H1 (cell line): ENCODE measurements around the gene MAP1LC3A. TPM values are rescaled to one million over a fixed set of nuclear protein-coding genes. Genes with fewer than 3 reads are reported as not detected.

Experiments used
- CTCF ChIA-PET: fragments of 300-600 bp; sonication (Branson Sonifier 250); formaldehyde crosslinking; loops from one replicate; lab custom pipeline; 2021; ENCODE audit not compliant: partially characterized antibody; lab: Charles Lee
- POLR2A ChIA-PET: fragments of 300-600 bp; sonication (Branson Sonifier 250); formaldehyde crosslinking; loops from one replicate; lab custom pipeline; 2021; ENCODE audit warnings: inconsistent platforms; ENCODE audit not compliant: partially characterized antibody; lab: Charles Lee
- DNase-seq, 2 experiments: peaks; one replicate each; pipeline versions ENCODE4 v3.0.0 to v3.0.0-alpha.2; 2010 to 2022; ENCODE audit warnings: low spot score in 2 of 2, low read depth in 1 of 2, mixed read lengths in 1 of 2
- FAIRE-seq: peaks from 2 replicates; lab custom pipeline; 2011; peaks lifted over from hg19 to GRCh38; lab: Jason Lieb, UNC
- H2AFZ ChIP-seq: 2 replicates; pipeline ENCODE4 v1.8.1; 2012; ENCODE audit warnings: low read length, inconsistent platforms
- H2AK5ac ChIP-seq: 2 replicates; pipeline ENCODE4 v1.6.1; 2013; ENCODE audit warnings: low read depth, low read length
- H2BK120ac ChIP-seq: replicated peaks from 2 replicates; pipeline ENCODE3; 2013; ENCODE audit warnings: low read depth, low read length, inconsistent platforms
- H2BK12ac ChIP-seq: 2 replicates; pipeline ENCODE4 v1.6.1; 2013; ENCODE audit warnings: low read depth, low read length
- H2BK15ac ChIP-seq: 2 replicates; pipeline ENCODE4 v1.6.1; 2013; ENCODE audit warnings: low read length
- H2BK20ac ChIP-seq: 2 replicates; pipeline ENCODE4 v1.6.1; 2013; ENCODE audit warnings: low read length
- H2BK5ac ChIP-seq: 2 replicates; pipeline ENCODE4 v1.6.1; 2013; ENCODE audit warnings: low read depth, low read length
- H3K14ac ChIP-seq: 2 replicates; pipeline ENCODE4 v1.6.1; 2013; ENCODE audit warnings: inconsistent platforms; ENCODE audit not compliant: insufficient read length
- H3K18ac ChIP-seq: 2 replicates; pipeline ENCODE4 v1.6.1; 2013; ENCODE audit warnings: low read length; ENCODE audit errors: extremely low read depth
- H3K23ac ChIP-seq: 2 replicates; pipeline ENCODE4 v1.6.1; 2013; ENCODE audit warnings: inconsistent platforms; ENCODE audit not compliant: insufficient read length
- H3K23me2 ChIP-seq: 2 replicates; pipeline ENCODE4 v1.6.1; 2013; ENCODE audit warnings: low read depth, low read length
- H3K27ac ChIP-seq: 2 replicates; pipeline ENCODE4 v1.6.1; 2011; ENCODE audit warnings: low read depth, low read length, inconsistent platforms
- H3K27me3 ChIP-seq, 4 experiments: replicated peaks in 1 of 4; 1 replicate in 1 of 4; 2 replicates in 3 of 4; pipeline versions ENCODE4 v1.6.1 to v1.8.1; 2011 to 2013; ENCODE audit warnings: low read length in 3 of 4, mild to moderate bottlenecking in 3 of 4, inconsistent platforms in 2 of 4, mixed read lengths in 2 of 4, moderate library complexity in 1 of 4; ENCODE audit not compliant: control insufficient read depth in 3 of 4, insufficient read depth in 3 of 4; ENCODE audit errors: extremely low read depth in 1 of 4
- H3K36me3 ChIP-seq, 4 experiments: 2 replicates each; pipeline versions ENCODE4 v1.6.1 to v1.8.1; 2011 to 2013; ENCODE audit warnings: mild to moderate bottlenecking in 4 of 4, low read length in 3 of 4, moderate library complexity in 2 of 4, control low read depth in 1 of 4, inconsistent platforms in 1 of 4; ENCODE audit not compliant: insufficient read depth in 4 of 4, control insufficient read depth in 2 of 4
- H3K4ac ChIP-seq: replicated peaks from 2 replicates; pipeline ENCODE3; 2013; ENCODE audit warnings: low read length, low read depth, mixed read lengths, inconsistent platforms; ENCODE audit not compliant: insufficient read length
- H3K4me1 ChIP-seq, 4 experiments: replicated peaks in 1 of 4; 1 replicate in 1 of 4; 2 replicates in 3 of 4; pipeline versions ENCODE4 v1.6.1 to v1.8.1; 2011 to 2013; ENCODE audit warnings: low read length in 3 of 4, inconsistent platforms in 2 of 4, mixed read lengths in 1 of 4; ENCODE audit not compliant: insufficient read depth in 4 of 4, control insufficient read depth in 3 of 4
- H3K4me2 ChIP-seq, 2 experiments: 2 replicates each; pipeline versions ENCODE4 v1.6.1 to v1.8.1; 2011 to 2013; ENCODE audit warnings: low read depth in 2 of 2, low read length in 2 of 2, control low read depth in 1 of 2, inconsistent platforms in 1 of 2, mild to moderate bottlenecking in 1 of 2; ENCODE audit not compliant: insufficient read depth in 1 of 2
- H3K4me3 ChIP-seq, 4 experiments: fragments of 200-600, 300-600 bp in 1 of 4; sonication (generic), shearing (Covaris generic), sonication (Bioruptor Twin) in 1 of 4; 2 replicates each; pipeline versions ENCODE4 v1.5.1 to v1.8.1; 2011 to 2016; ENCODE audit warnings: low read length in 4 of 4, low read depth in 3 of 4, control low read depth in 2 of 4, inconsistent platforms in 2 of 4, mild to moderate bottlenecking in 2 of 4, mixed read lengths in 1 of 4, moderate library complexity in 1 of 4; ENCODE audit not compliant: insufficient read depth in 2 of 4; ENCODE audit errors: extremely low read depth in 1 of 4
- H3K56ac ChIP-seq: replicated peaks from 2 replicates; pipeline ENCODE3; 2013; ENCODE audit warnings: low read depth, mild to moderate bottlenecking, mixed read lengths, low read length, inconsistent platforms; ENCODE audit not compliant: insufficient read length
- H3K79me1 ChIP-seq: 2 replicates; pipeline ENCODE4 v1.6.1; 2013; ENCODE audit warnings: low read depth, low read length, control low read depth
- H3K79me2 ChIP-seq, 2 experiments: 2 replicates each; pipeline versions ENCODE4 v1.6.1 to v1.8.1; 2012 to 2013; ENCODE audit warnings: low read length in 2 of 2, mild to moderate bottlenecking in 2 of 2, inconsistent platforms in 1 of 2; ENCODE audit not compliant: insufficient read depth in 2 of 2, control insufficient read depth in 1 of 2
- H3K9ac ChIP-seq, 4 experiments: replicated peaks in 1 of 4; 1 replicate in 1 of 4; 2 replicates in 3 of 4; pipeline versions ENCODE4 v1.6.1 to v1.8.1; 2011 to 2013; ENCODE audit warnings: low read depth in 3 of 4, low read length in 3 of 4, control low read depth in 2 of 4, mild to moderate bottlenecking in 2 of 4, moderate library complexity in 2 of 4, inconsistent platforms in 1 of 4; ENCODE audit errors: extremely low read depth in 1 of 4
- H3K9me3 ChIP-seq, 2 experiments: 2 replicates each; pipeline versions ENCODE4 v1.6.1 to v1.8.1; 2012 to 2013; ENCODE audit warnings: mild to moderate bottlenecking in 2 of 2, moderate library complexity in 2 of 2, control low read depth in 1 of 2, inconsistent platforms in 1 of 2, low read depth in 1 of 2, low read length in 1 of 2, mixed read lengths in 1 of 2; ENCODE audit not compliant: insufficient read depth in 2 of 2
- H4K20me1 ChIP-seq, 2 experiments: replicated peaks in 1 of 2; 2 replicates each; pipeline versions ENCODE3 to v1.8.1; 2011 to 2013; ENCODE audit warnings: inconsistent platforms in 2 of 2, low read length in 2 of 2, mild to moderate bottlenecking in 1 of 2; ENCODE audit not compliant: insufficient read depth in 2 of 2, control insufficient read depth in 1 of 2
- H4K5ac ChIP-seq: 2 replicates; pipeline ENCODE4 v1.6.1; 2013; ENCODE audit warnings: low read length, low read depth, mixed read lengths, inconsistent platforms; ENCODE audit not compliant: insufficient read length
- H4K8ac ChIP-seq: 2 replicates; pipeline ENCODE4 v1.8.0; 2013; ENCODE audit warnings: mild to moderate bottlenecking, moderate library complexity, low read length, inconsistent platforms; ENCODE audit not compliant: insufficient read depth; ENCODE audit errors: extremely low read depth
- H4K91ac ChIP-seq: replicated peaks from 2 replicates; pipeline ENCODE3; 2013; ENCODE audit warnings: low read length, mixed read lengths, inconsistent platforms; ENCODE audit not compliant: insufficient read length
- CBX5 ChIP-seq: fragments of 300-800, 300-1000 bp; sonication (generic); IDR thresholded peaks from 2 replicates; pipeline ENCODE4 v1.7.1; 2016; ENCODE audit warnings: antibody characterized with exemption, low read length, low read depth
- CHD1 ChIP-seq: IDR thresholded peaks from 2 replicates; pipeline ENCODE4 v1.6.1; 2012; ENCODE audit warnings: low read depth, low read length, improper control_type of control experiment
- CHD2 ChIP-seq: IDR thresholded peaks from 2 replicates; pipeline ENCODE4 v1.6.1; 2012; ENCODE audit warnings: low read length, improper control_type of control experiment
- CREB1 ChIP-seq: IDR thresholded peaks from 2 replicates; pipeline ENCODE4 v1.6.1; 2012; ENCODE audit warnings: inconsistent platforms
- HDAC6 ChIP-seq: IDR thresholded peaks from one replicate; pipeline ENCODE4 v1.7.1; 2012; ENCODE audit warnings: low read depth, mild to moderate bottlenecking, inconsistent platforms, low read length, moderate library complexity
- JUN ChIP-seq: IDR thresholded peaks from 2 replicates; pipeline ENCODE4 v1.6.1; 2011; ENCODE audit warnings: low read depth, mild to moderate bottlenecking, improper control_type of control experiment, low read length
- KDM5A ChIP-seq: fragments of 200-600 bp; IDR thresholded peaks from 2 replicates; pipeline ENCODE4 v1.7.1; 2012; ENCODE audit warnings: mild to moderate bottlenecking, low read length, inconsistent platforms, mixed read lengths
- MAX ChIP-seq: IDR thresholded peaks from 2 replicates; pipeline ENCODE4 v1.6.1; 2012; ENCODE audit warnings: inconsistent platforms
- NANOG ChIP-seq: IDR thresholded peaks from 2 replicates; pipeline ENCODE4 v1.6.1; 2011; ENCODE audit warnings: low read length, low read depth, mild to moderate bottlenecking, inconsistent platforms; ENCODE audit not compliant: insufficient read depth, poor library complexity, severe bottlenecking
- NRF1 ChIP-seq: IDR thresholded peaks from 2 replicates; pipeline ENCODE4 v1.6.1; 2011; ENCODE audit warnings: mild to moderate bottlenecking, low read depth, low read length, improper control_type of control experiment
- POLR2AphosphoS5 ChIP-seq: IDR thresholded peaks from 2 replicates; pipeline ENCODE4 v1.6.1; 2011; ENCODE audit warnings: low read depth, low read length
- RNF2 ChIP-seq: fragments of 200-900, 300-1000 bp; sonication (generic); IDR thresholded peaks from 2 replicates; pipeline ENCODE4 v1.7.1; 2016; ENCODE audit warnings: borderline replicate concordance, low read depth, mild to moderate bottlenecking, antibody characterized with exemption, low read length; ENCODE audit not compliant: poor library complexity, severe bottlenecking; ENCODE audit errors: missing control alignments
- SIN3A ChIP-seq, 2 experiments: IDR thresholded peaks in 1 of 2; conservative IDR thresholded peaks in 1 of 2; 2 replicates each; pipeline ENCODE4 v1.6.1; 2011 to 2012; ENCODE audit warnings: low read length in 2 of 2, improper control_type of control experiment in 1 of 2, low read depth in 1 of 2, mild to moderate bottlenecking in 1 of 2
- YY1 ChIP-seq: IDR thresholded peaks from 2 replicates; pipeline ENCODE4 v1.6.1; 2011; ENCODE audit warnings: low read depth, mild to moderate bottlenecking, low read length
- WGBS, 2 experiments: shearing (Covaris generic) in 1 of 2; methylation state at CpG; one replicate each; pipeline versions ENCODE4 v1.1.6 to v1.1.7; 2013 to 2015; ENCODE audit warnings: low lambda C conversion rate in 2 of 2, mixed read lengths in 2 of 2, inconsistent platforms in 1 of 2, low coverage in 1 of 2, missing lambda C conversion rate in 1 of 2; ENCODE audit not compliant: insufficient replicate concordance in 2 of 2, insufficient coverage in 1 of 2, insufficient read length in 1 of 2; ENCODE audit errors: extremely low coverage in 1 of 2, missing lambda C conversion rate in 1 of 2; 5-methylcytosine and 5-hydroxymethylcytosine counted together
- polyA plus RNA-seq, 7 experiments: library from polyadenylated mRNA; depleted of rRNA in 3 of 7; stranded (reverse) in 5 of 7; unstranded in 2 of 7; fragments of >200 nt in 5 of 7; fragments of 200-250 nt in 2 of 7; gene quantifications; 1 replicate in 5 of 7; 2 replicates in 1 of 7; 4 replicates in 1 of 7; pipeline versions ENCODE4 v1.2.1 to v1.2.3, GENCODE V29; 2011 to 2013; ENCODE audit warnings: missing spikeins in 2 of 7, mixed read lengths in 2 of 7
- total RNA-seq: library from RNA; stranded (reverse); fragmentation: NEBNext Ultra II Directional; extraction: Animal tissue kit (Norgen Biotek cat#: 25700); gene quantifications from 2 replicates; pipeline ENCODE4 v1.2.1, GENCODE V29; 2021

The MAP1LC3A gene
- total and polyA plus RNA-seq, 2 of the 8 experiments (the other 6 are each of a cell fraction or from before 2014, with no cell fraction given), result 5.0 to 6.1 TPM

- Histone ChIP-seq H2AK5ac (no peak overlapping the region), H4K8ac (no peak overlapping the region), H3K9ac (no peak overlapping the region), H2BK12ac (no peak overlapping the region), H3K79me1 (no peaks in the 10 kb centered on the region), H3K4ac (no peak overlapping the region), H3K14ac (no peak overlapping the region), H3K23me2 (peaks cover 4% of the 10 kb centered on the region), H2BK20ac (no peak overlapping the region), H3K9me3 (no peaks in the 10 kb centered on the region), H3K4me2 (no peak overlapping the region), H3K18ac (no peak overlapping the region), H3K36me3 (peaks cover 3 to 17% (median 9%) of the 10 kb centered on the region in 4 experiments; a peak in 3 of 8 replicates), H3K79me2 (no peaks in the 10 kb centered on the region), H3K27ac (no peak overlapping the region), H3K4me3 (no peak overlapping the region), H4K91ac (no peak overlapping the region), H3K4me1 (peaks cover 0 to 3% (median 3%) of the 10 kb centered on the region in 4 experiments; a peak in 3 of 7 replicates), H4K20me1 (peaks cover 0 to 6% of the 10 kb centered on the region in 2 experiments), H3K56ac (no peak overlapping the region), H2BK5ac (no peak overlapping the region), H2BK15ac (no peak overlapping the region), H3K27me3 (no peaks in the 10 kb centered on the region), H2BK120ac (no peak overlapping the region), H3K23ac (no peak overlapping the region), H2AFZ (no peak overlapping the region), H4K5ac (no peak overlapping the region)
- FAIRE-seq (no peak), DNase-seq (no peak)
- WGBS, 2 experiments, result 95% methylated on average over 1 of the region's 1 CpG; no CpG with 5 or more reads in 1 of the 2 experiments
- POLR2A ChIA-PET, result no interaction called here
- CTCF ChIA-PET, result no interaction called here
- no peak for TF ChIP-seq MAX
- TF ChIP-seq NANOG, result no peak
- no peak for TF ChIP-seq POLR2AphosphoS5
- TF ChIP-seq CHD1, result no peak
- no peak for TF ChIP-seq CHD2
- TF ChIP-seq NRF1, result no peak
- no peak for TF ChIP-seq SIN3A (conservative IDR thresholded peaks at IDR 0.05 in 1 of 2, IDR thresholded peaks at IDR 0.05 in 1 of 2; ENCODE audit: low read depth in 1 of 2, low read length in 2 of 2)
- TF ChIP-seq CBX5, result no peak
- TF ChIP-seq JUN, result no peak
- no peak for TF ChIP-seq CREB1
- no peak for TF ChIP-seq RNF2
- TF ChIP-seq KDM5A, result no peak
- no peak for TF ChIP-seq YY1
- TF ChIP-seq HDAC6, result no peak
Observed at GRCh38 chr20:34510575-34510974, 47.9 kb upstream of the MAP1LC3A start.
